ENCODE measurements around the gene DPF3.

Gene DPF3

GRCh38 chr14:72850360-72850759 is 43.5 kb downstream of the DPF3 start:
- in situ Hi-C loops (cut with HindIII; ENCODE audit: low sequenced_read_pairs) = no loop called here
- no peak for DNase-seq (ENCODE audit: low read depth)
- TF ChIP-seq CTCF (IDR thresholded peaks at IDR 0.05; ENCODE audit: low read depth, low read length, missing control alignments) = no peak
- no peak overlapping the region for H3K4me3 ChIP-seq (ENCODE audit: low read depth, low read length)

- DNase-seq (ENCODE audit: low read depth) = no peak
- H3K4me3 ChIP-seq (ENCODE audit: low read depth, low read length) = no peak overlapping the region
- no peak for TF ChIP-seq CTCF (IDR thresholded peaks at IDR 0.05; ENCODE audit: low read depth, low read length, missing control alignments)
- in situ Hi-C loops (cut with HindIII; ENCODE audit: low sequenced_read_pairs) = no loop called here
These were observed 44.7 kb downstream of the DPF3 start for GRCh38 chr14:72849222-72849621.

GRCh38 chr14:72847721-72848120 is 46.2 kb downstream of the DPF3 start:
- in situ Hi-C loops (cut with HindIII; ENCODE audit: low sequenced_read_pairs) = no loop called here
- DNase-seq (ENCODE audit: low read depth) = no peak

GRCh38 chr14:72845683-72846082 is 48.2 kb downstream of the DPF3 start:
- no peak for TF ChIP-seq CTCF (IDR thresholded peaks at IDR 0.05; ENCODE audit: low read depth, low read length, missing control alignments)
- H3K4me3 ChIP-seq (ENCODE audit: low read depth, low read length) = no peak overlapping the region
- no peak for DNase-seq (ENCODE audit: low read depth)
- in situ Hi-C loops (cut with HindIII; ENCODE audit: low sequenced_read_pairs) = no loop called here

More at GRCh38 chr14:72847721-72848120, 46.2 kb downstream of the DPF3 start:
- no peak for TF ChIP-seq CTCF (IDR thresholded peaks at IDR 0.05; ENCODE audit: low read depth, low read length, missing control alignments)
- no peak overlapping the region for H3K4me3 ChIP-seq (ENCODE audit: low read depth, low read length)

- TF ChIP-seq CTCF (IDR thresholded peaks at IDR 0.05; ENCODE audit: low read depth, low read length, missing control alignments) = no peak
- in situ Hi-C loops (cut with HindIII; ENCODE audit: low sequenced_read_pairs) = no loop called here
- H3K4me3 ChIP-seq (ENCODE audit: low read depth, low read length) = no peak overlapping the region
- DNase-seq (ENCODE audit: low read depth) = no peak
These were observed 48.7 kb downstream of the DPF3 start for GRCh38 chr14:72845196-72845595.

- no peak for DNase-seq (ENCODE audit: low read depth)
- H3K4me3 ChIP-seq (ENCODE audit: low read depth, low read length) = no peak overlapping the region
- in situ Hi-C loops (cut with HindIII; ENCODE audit: low sequenced_read_pairs) = no loop called here
- no peak for TF ChIP-seq CTCF (IDR thresholded peaks at IDR 0.05; ENCODE audit: low read depth, low read length, missing control alignments)
These were observed 49.4 kb downstream of the DPF3 start for GRCh38 chr14:72844524-72844923.
